Neural cell (in vitro differentiated cells): ENCODE results near the gene IFT74.

Experiments used
- CTCF ChIP-seq: fragments of 450-650 bp; IDR thresholded peaks from 2 replicates; pipeline ENCODE4 v1.5.1; 2014; ENCODE audit warnings: antibody characterized with exemption, mild to moderate bottlenecking, moderate library complexity; ENCODE audit not compliant: poor library complexity, severe bottlenecking
- EP300 ChIP-seq: fragments of 450-650 bp; conservative IDR thresholded peaks from 2 replicates; pipeline ENCODE4 v1.6.1; 2014; ENCODE audit warnings: antibody characterized with exemption, mild to moderate bottlenecking, moderate library complexity; ENCODE audit not compliant: poor library complexity, severe bottlenecking
- EZH2 ChIP-seq: fragments of 200-600, 300-800 bp; shearing (Covaris generic), sonication (generic); IDR thresholded peaks from 2 replicates; pipeline ENCODE4 v1.6.1; 2014; ENCODE audit warnings: antibody characterized with exemption, low read length, borderline replicate concordance, mild to moderate bottlenecking; ENCODE audit not compliant: insufficient read depth, poor library complexity, severe bottlenecking
- MXI1 ChIP-seq: fragments of 450-650 bp; conservative IDR thresholded peaks from 2 replicates; pipeline ENCODE4 v1.6.1; 2014; ENCODE audit warnings: antibody characterized with exemption, mild to moderate bottlenecking; ENCODE audit not compliant: poor library complexity, severe bottlenecking
- RAD21 ChIP-seq: fragments of 450-650 bp; conservative IDR thresholded peaks from 2 replicates; pipeline ENCODE4 v1.6.1; 2014; ENCODE audit warnings: antibody characterized with exemption, mild to moderate bottlenecking, moderate library complexity
- SMC3 ChIP-seq: fragments of 450-650 bp; conservative IDR thresholded peaks from 2 replicates; pipeline ENCODE4 v1.6.1; 2014; ENCODE audit warnings: antibody characterized with exemption, mild to moderate bottlenecking, moderate library complexity; ENCODE audit not compliant: poor library complexity
- TAF1 ChIP-seq: IDR thresholded peaks from 2 replicates; pipeline ENCODE4 v1.6.1; 2012; ENCODE audit warnings: low read depth
- TF ChIP-seq, protein P1 (sequence below): IDR thresholded peaks from 2 replicates; pipeline ENCODE4 v1.6.1; 2012; ENCODE audit warnings: borderline replicate concordance

- no peak for TF ChIP-seq CTCF
- TF ChIP-seq TAF1 = no peak
- TF ChIP-seq EZH2 = no peak
- no peak for TF ChIP-seq SMC3
- TF ChIP-seq, protein P1, sequence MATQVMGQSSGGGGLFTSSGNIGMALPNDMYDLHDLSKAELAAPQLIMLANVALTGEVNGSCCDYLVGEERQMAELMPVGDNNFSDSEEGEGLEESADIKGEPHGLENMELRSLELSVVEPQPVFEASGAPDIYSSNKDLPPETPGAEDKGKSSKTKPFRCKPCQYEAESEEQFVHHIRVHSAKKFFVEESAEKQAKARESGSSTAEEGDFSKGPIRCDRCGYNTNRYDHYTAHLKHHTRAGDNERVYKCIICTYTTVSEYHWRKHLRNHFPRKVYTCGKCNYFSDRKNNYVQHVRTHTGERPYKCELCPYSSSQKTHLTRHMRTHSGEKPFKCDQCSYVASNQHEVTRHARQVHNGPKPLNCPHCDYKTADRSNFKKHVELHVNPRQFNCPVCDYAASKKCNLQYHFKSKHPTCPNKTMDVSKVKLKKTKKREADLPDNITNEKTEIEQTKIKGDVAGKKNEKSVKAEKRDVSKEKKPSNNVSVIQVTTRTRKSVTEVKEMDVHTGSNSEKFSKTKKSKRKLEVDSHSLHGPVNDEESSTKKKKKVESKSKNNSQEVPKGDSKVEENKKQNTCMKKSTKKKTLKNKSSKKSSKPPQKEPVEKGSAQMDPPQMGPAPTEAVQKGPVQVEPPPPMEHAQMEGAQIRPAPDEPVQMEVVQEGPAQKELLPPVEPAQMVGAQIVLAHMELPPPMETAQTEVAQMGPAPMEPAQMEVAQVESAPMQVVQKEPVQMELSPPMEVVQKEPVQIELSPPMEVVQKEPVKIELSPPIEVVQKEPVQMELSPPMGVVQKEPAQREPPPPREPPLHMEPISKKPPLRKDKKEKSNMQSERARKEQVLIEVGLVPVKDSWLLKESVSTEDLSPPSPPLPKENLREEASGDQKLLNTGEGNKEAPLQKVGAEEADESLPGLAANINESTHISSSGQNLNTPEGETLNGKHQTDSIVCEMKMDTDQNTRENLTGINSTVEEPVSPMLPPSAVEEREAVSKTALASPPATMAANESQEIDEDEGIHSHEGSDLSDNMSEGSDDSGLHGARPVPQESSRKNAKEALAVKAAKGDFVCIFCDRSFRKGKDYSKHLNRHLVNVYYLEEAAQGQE = no peak
- TF ChIP-seq RAD21 = no peak
- TF ChIP-seq MXI1 = no peak
- TF ChIP-seq EP300 = no peak
These were observed 122.5 kb downstream of the IFT74 start for GRCh38 chr9:27078685-27079084.
